ENCODE data around the gene PBXIP1.
A peak's percentile ranks its signal among the peaks of the same experiment; 100 is the strongest.

PBXIP1 gene

GRCh38 chr1:154956544-154956941 lies 644 bp upstream of the PBXIP1 start:
- DNase-seq, result no peak

- peak; percentile 23 for DNase-seq
Measured at GRCh38 chr1:154955039-154955717, 721 bp downstream of the PBXIP1 start.

- no peak for DNase-seq
Measured at GRCh38 chr1:154954541-154954940, 1.4 kb downstream of the PBXIP1 start.

- no peak for DNase-seq
Measured at GRCh38 chr1:154953611-154954038, 2.3 kb downstream of the PBXIP1 start.

- DNase-seq, result no peak
Measured at GRCh38 chr1:154952664-154953063, 3.2 kb downstream of the PBXIP1 start.

- DNase-seq, result no peak
Measured at GRCh38 chr1:154951901-154952657, 3.8 kb downstream of the PBXIP1 start.

- DNase-seq, result no peak
Measured at GRCh38 chr1:154948079-154948478, 7.8 kb downstream of the PBXIP1 start.

GRCh38 chr1:154945962-154946850 lies 9.7 kb downstream of the PBXIP1 start:
- DNase-seq, result no peak

- no peak for DNase-seq
Measured at GRCh38 chr1:154945160-154945961, 10.5 kb downstream of the PBXIP1 start.

- no peak for DNase-seq
Measured at GRCh38 chr1:154944401-154945159, 11.3 kb downstream of the PBXIP1 start.

GRCh38 chr1:154943649-154944400 lies 12.1 kb downstream of the PBXIP1 start:
- no peak for DNase-seq

- no peak for DNase-seq
Measured at GRCh38 chr1:154941333-154942013, 14.4 kb downstream of the PBXIP1 start.

- no peak for DNase-seq
Measured at GRCh38 chr1:154940651-154941194, 15.2 kb downstream of the PBXIP1 start.

GRCh38 chr1:154940213-154940560 lies 15.7 kb downstream of the PBXIP1 start:
- no peak for DNase-seq

- no peak for DNase-seq
Measured at GRCh38 chr1:154938604-154939399, 17.1 kb downstream of the PBXIP1 start.

- no peak for DNase-seq
Measured at GRCh38 chr1:154937988-154938386, 17.9 kb downstream of the PBXIP1 start.

GRCh38 chr1:154937085-154937987 lies 18.6 kb downstream of the PBXIP1 start:
- DNase-seq, result peak; percentile 86

GRCh38 chr1:154936555-154937084 lies 19.3 kb downstream of the PBXIP1 start, which contains the start of gene PMVK:
Gene PMVK, minus strand, starts transcription at chr1:154936719. Its CDS starts 34 bp downstream, at chr1:154936685.
- peak; percentile 87 for DNase-seq
